HG03521 (cell line): Measurements from ENCODE around the gene FNDC3B.

Experiments used
- ATAC-seq: cut with Tn5 transposase; IDR thresholded peaks from one replicate; pipeline ENCODE4 v1.9.1; 2021; ENCODE audit warnings: mild to moderate bottlenecking, moderate library complexity; ENCODE audit not compliant: unreplicated experiment

Gene FNDC3B

GRCh38 chr3:172071780-172072330 lies 32.5 kb downstream of the FNDC3B start:
- ATAC-seq, result no peak

- ATAC-seq, result no peak
Observed at GRCh38 chr3:172072543-172072942, 33.2 kb downstream of the FNDC3B start.

GRCh38 chr3:172073262-172073915 lies 34.0 kb downstream of the FNDC3B start:
- no peak for ATAC-seq

- no peak for ATAC-seq
Observed at GRCh38 chr3:172074032-172074431, 34.7 kb downstream of the FNDC3B start.

GRCh38 chr3:172074586-172074985 lies 35.2 kb downstream of the FNDC3B start:
- ATAC-seq, result no peak

- no peak for ATAC-seq
Observed at GRCh38 chr3:172076212-172076611, 36.8 kb downstream of the FNDC3B start.

DNA sequence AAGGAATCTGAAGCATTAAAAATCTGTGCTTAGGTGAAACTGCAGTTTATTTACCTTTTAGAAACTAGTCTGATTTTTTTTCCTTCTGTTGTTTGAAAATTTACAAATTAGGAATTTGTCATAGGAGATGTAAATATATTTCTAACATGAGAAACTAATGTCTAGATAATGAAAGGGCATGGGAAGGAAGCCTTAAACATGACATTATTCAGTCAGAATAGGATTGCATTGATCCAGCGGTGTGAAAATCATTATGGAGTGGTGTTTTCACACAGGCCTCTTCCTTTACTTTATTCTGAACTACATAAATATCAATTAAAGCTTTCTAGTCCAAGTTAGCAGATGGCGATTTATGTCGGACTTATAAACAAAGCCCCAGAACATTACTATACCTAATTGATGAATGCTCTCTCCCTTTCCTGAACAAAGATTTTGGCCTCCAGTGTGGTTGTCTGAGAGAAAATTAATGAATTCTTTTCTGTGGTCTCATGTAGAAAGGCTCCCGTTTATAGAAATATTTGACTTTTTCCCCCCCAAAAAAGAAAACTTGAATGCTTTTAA lies 37.9 kb downstream of the FNDC3B start:
- ATAC-seq, result no peak

GRCh38 chr3:172078244-172078643 lies 38.9 kb downstream of the FNDC3B start:
- no peak for ATAC-seq

- ATAC-seq, result no peak
Observed at GRCh38 chr3:172078721-172079120, 39.3 kb downstream of the FNDC3B start.

- ATAC-seq, result no peak
Observed at GRCh38 chr3:172079326-172079976, 40.1 kb downstream of the FNDC3B start.

GRCh38 chr3:172080503-172080902 lies 41.1 kb downstream of the FNDC3B start:
- ATAC-seq, result no peak

DNA sequence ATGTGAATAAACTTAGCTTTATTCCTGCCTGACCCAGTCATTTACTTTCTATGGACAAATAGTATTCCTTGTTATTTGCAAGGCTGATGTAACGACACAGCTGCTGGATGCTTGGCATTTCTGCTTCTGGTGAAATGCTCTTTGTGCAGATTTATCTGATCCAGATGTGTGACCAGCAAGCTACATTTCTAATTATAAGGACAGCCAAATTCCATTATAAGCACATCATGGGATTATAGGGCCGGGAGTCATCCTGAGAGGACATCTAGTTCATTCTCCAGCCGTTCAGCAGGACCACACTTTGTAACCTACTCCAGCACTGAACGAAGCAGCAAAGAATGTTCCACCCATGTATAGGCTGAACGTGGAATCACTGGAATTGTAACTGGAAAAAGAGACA lies 42.9 kb downstream of the FNDC3B start:
- ATAC-seq, result no peak

DNA sequence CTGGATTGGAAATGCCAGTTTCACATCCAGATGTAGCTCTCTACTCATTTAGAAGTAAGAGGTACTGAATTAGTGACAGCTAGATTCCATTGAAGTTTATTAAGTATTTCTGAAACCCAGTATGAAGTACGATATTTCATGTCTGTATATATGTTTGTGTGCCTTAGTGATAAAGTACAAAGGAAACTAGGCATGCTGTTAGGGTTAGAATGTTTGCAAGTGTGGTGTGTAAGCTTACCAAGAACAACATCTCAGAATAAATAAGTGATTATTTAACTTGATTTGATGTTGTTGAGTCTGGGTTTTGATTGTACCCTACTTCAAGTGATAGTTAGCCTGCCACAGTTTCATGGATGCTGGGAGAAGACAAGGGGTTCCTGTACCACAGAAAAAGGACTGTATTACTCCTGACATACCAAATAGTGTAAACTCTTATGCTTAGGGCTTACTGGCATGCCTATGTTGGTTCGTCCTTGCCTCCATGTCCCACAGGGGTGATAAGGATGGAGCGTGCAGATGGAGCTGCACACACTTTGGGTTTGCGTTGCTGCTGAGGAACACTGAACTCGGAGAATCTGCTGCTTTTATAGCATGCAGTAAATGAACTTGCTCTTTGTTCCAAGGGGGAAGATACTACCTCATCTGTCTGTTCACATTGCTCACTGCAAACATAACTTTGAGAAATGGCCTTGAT lies 43.6 kb downstream of the FNDC3B start:
- no peak for ATAC-seq

GRCh38 chr3:172083995-172084409 lies 44.6 kb downstream of the FNDC3B start:
- ATAC-seq, result no peak

DNA sequence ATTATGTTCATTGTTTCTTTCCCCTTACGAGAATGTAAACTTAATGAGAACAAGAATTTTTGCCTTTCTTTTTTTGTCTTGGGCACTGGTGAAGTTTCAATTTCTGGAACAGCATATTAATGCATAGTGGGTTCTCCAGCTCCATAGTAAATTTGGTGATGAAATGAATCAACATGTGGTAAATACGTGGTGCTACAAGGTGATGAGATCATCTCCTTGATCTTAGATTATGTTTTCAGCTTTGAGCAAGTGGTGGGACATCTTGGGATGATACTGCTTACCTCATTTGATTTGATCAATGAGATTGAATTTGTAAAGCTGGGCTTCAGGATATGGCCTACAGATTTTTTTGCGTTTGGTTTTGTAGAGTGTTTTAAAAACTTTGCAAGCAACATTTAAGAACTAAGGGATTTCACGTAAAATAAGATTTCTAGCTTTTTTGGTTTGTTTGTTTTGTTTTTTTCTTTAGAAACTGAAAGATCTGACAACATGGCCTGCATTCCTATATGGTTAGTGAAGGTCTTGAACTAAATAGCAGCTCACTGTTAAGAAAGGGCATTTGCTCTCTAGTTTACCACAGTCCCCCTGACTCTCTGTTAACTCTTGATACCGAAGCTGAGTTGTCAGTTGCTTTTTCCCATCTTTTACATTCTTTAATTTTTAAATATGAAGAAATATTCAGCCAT lies 45.6 kb downstream of the FNDC3B start:
- ATAC-seq, result no peak

DNA sequence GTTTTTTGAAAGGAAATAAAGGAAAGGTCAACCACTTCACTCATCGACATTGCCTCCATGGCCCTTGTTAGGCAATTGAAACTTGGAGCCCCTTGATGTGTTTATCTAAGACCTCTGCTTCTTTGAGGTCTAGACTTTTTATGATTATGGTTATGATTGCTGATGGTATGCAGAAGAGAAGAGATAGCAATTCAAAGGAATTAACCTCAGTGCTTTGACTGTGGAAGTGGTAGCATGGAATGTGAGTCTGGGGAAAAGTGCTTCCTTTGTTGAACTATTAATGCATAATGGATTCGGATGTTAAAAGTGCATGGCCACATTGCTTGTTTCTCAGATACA lies 46.1 kb downstream of the FNDC3B start:
- ATAC-seq, result no peak

DNA sequence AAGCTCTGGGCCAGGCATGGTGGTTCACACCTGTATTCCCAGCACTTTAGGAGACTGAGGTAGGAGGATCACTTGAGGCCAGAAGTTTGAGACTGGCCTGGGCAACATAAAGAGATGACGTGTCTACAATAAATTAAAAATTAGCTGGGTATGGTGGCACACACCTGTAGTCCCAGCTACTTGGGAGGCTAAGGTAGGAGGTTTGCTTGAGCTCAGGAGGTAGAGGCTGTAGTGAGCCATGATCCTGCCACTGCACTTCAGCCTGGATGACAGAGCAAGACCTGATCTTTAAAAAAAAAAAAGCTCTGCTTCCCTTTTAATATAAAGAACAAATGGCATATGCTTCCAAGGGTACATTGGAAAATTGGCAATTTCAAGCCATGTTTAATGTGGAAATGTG lies 46.7 kb downstream of the FNDC3B start:
- no peak for ATAC-seq

- ATAC-seq, result no peak
Observed at GRCh38 chr3:172087198-172087597, 47.8 kb downstream of the FNDC3B start.

GRCh38 chr3:172087602-172088580 lies 48.5 kb downstream of the FNDC3B start:
- ATAC-seq, result peak; percentile 74

DNA sequence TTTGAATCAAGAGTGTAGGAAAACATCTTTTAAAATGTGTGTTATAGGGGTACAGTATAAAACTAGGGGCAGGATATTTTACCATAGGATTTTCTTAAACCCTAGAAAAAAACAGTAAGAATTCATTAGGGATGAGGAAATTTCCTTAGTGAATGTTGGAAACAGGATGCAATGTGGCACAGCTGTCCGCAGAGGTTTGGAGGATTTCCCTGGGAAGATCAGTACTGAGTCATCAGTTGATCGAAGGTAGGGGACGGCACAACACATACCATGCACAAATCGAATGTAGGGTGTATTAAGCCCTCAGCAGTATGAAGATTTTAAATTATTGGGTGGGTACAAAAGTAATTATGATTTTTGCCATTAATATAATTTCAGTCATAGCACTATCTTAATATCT lies 49.9 kb downstream of the FNDC3B start:
- no peak for ATAC-seq
